Measurements from ENCODE around the gene MOGAT2. TPM values are rescaled to one million over a fixed set of nuclear protein-coding genes. Genes with fewer than 3 reads are reported as not detected.

Gene MOGAT2
- total and polyA plus RNA-seq, 7 experiments from 2014 or later, result not detected

- CTCF ChIA-PET, result no interaction called here
- no peak overlapping the region for H3K4me3 ChIP-seq (ENCODE audit: low read length)
- intact Hi-C loops (cut with micrococcal nuclease), result loop anchor here (1.0 to 10.0 kb wide), 7 partner anchors 35 to 797 kb away; partner anchors contain the start of gene UVRAG (in 1 of the 2)
Observed at GRCh38 chr11:75767793-75768111, 50.1 kb downstream of the MOGAT2 start.

GRCh38 chr11:75768112-75768908 is 50.7 kb downstream of the MOGAT2 start, which contains the start of gene DGAT2:
DGAT2 (plus strand) TSS chr11:75768778; CDS start chr11:75768992, 214 bp downstream.
- DNase-seq (peak; percentile 23 to 72 (median 59)), ATAC-seq (peak; percentile 83)
- intact Hi-C loops (cut with micrococcal nuclease), result loop anchor here (1.0 to 10.0 kb wide), 7 partner anchors 34 to 796 kb away; partner anchors contain the start of gene UVRAG (in 1 of the 2)
- H3K9me3 ChIP-seq (ENCODE audit: control insufficient read depth in 2 of 3, low read length in 3 of 3), result no peaks in the 10 kb centered on the region
- Mint-ChIP-seq H3K36me3 (no peaks in the 10 kb centered on the region), H3K4me3 (peak within 1 kb of the TSS; percentile 74 to 84 (median 81)), H3K9me3 (no peaks in the 10 kb centered on the region), H3K27ac (peak within 1 kb of the TSS in 5 of 9 donors; percentile 8 to 83 (median 58)), H3K4me1 (peaks cover 13 to 22% (median 16%) of the 10 kb centered on the region in 7 donors), H3K27me3 (peaks cover 7 to 24% (median 14%) of the 10 kb centered on the region in 5 donors)
- peak within 1 kb of the TSS; percentile 55 for H3K4me3 ChIP-seq (ENCODE audit: low read length)
- H3K36me3 ChIP-seq (ENCODE audit: control insufficient read depth in 2 of 3, insufficient read depth in 3 of 3, low read length in 3 of 3), result no peaks in the 10 kb centered on the region
- H3K27me3 ChIP-seq (ENCODE audit: control insufficient read depth in 2 of 2, insufficient read depth in 2 of 2, low read length in 2 of 2), result peaks cover 0 to 4% of the 10 kb centered on the region in 2 donors
- peaks cover 5 to 7% of the 10 kb centered on the region in 2 donors for H3K4me1 ChIP-seq (ENCODE audit: control insufficient read depth in 2 of 2, insufficient read depth in 2 of 2, low read length in 2 of 2)
- POLR2A ChIA-PET, result no interaction called here
- no peak within 1 kb of the TSS for H3K27ac ChIP-seq (ENCODE audit: low read depth, low read length)
- CTCF ChIA-PET, result no interaction called here

More at GRCh38 chr11:75767793-75768111, 50.1 kb downstream of the MOGAT2 start:
- peaks cover 0 to 4% of the 10 kb centered on the region in 2 donors for H3K27me3 ChIP-seq (ENCODE audit: control insufficient read depth in 2 of 2, insufficient read depth in 2 of 2, low read length in 2 of 2)
- H3K9me3 Mint-ChIP-seq, result no peaks in the 10 kb centered on the region
- DNase-seq, result no peak
- POLR2A ChIA-PET, result no interaction called here
- peak overlapping the region in 2 of 9 donors; percentile 45 to 58 for H3K27ac Mint-ChIP-seq
- H3K27me3 Mint-ChIP-seq, result peaks cover 7 to 24% (median 14%) of the 10 kb centered on the region in 5 donors
- H3K4me1 ChIP-seq (ENCODE audit: control insufficient read depth in 2 of 2, insufficient read depth in 2 of 2, low read length in 2 of 2), result peaks cover 5 to 7% of the 10 kb centered on the region in 2 donors
- ATAC-seq, result no peak
- no peak overlapping the region for H3K27ac ChIP-seq (ENCODE audit: low read depth, low read length)
- H3K9me3 ChIP-seq (ENCODE audit: control insufficient read depth in 2 of 3, low read length in 3 of 3), result no peaks in the 10 kb centered on the region
- no peaks in the 10 kb centered on the region for H3K36me3 Mint-ChIP-seq
- H3K36me3 ChIP-seq (ENCODE audit: control insufficient read depth in 2 of 3, insufficient read depth in 3 of 3, low read length in 3 of 3), result no peaks in the 10 kb centered on the region
- peaks cover 13 to 21% (median 16%) of the 10 kb centered on the region in 7 donors for H3K4me1 Mint-ChIP-seq
- H3K4me3 Mint-ChIP-seq, result peak overlapping the region in 7 of 10 donors; percentile 77 to 84 (median 83)

GRCh38 chr11:75768909-75769771 is 51.5 kb downstream of the MOGAT2 start:
- no peak for ATAC-seq
- CTCF ChIA-PET, result interaction anchor here (0.6 kb wide), 1 partner anchor 549 kb away, joined by 3 read pairs; no protein-coding TSS in a partner anchor

GRCh38 chr11:75770102-75770501 is 52.5 kb downstream of the MOGAT2 start:
- CTCF ChIA-PET, result interaction anchor here (0.6 kb wide), 1 partner anchor 548 kb away, joined by 3 read pairs; no protein-coding TSS in a partner anchor
- no peak overlapping the region for H3K27ac ChIP-seq (ENCODE audit: low read depth, low read length)
- no peak for DNase-seq
- H3K27ac Mint-ChIP-seq, result peak overlapping the region in 1 of 9 donors; percentile 21
- H3K4me1 ChIP-seq (ENCODE audit: control insufficient read depth in 2 of 2, insufficient read depth in 2 of 2, low read length in 2 of 2), result peaks cover 5 to 7% of the 10 kb centered on the region in 2 donors
- no peaks in the 10 kb centered on the region for H3K36me3 Mint-ChIP-seq
- H3K9me3 Mint-ChIP-seq, result no peaks in the 10 kb centered on the region
- ATAC-seq, result no peak
- intact Hi-C loops (cut with micrococcal nuclease), result no loop called here
- POLR2A ChIA-PET, result interaction anchor here (0.8 kb wide), 1 partner anchor 11 kb away, joined by 5 read pairs; no protein-coding TSS in a partner anchor
- peaks cover 0 to 4% of the 10 kb centered on the region in 2 donors for H3K27me3 ChIP-seq (ENCODE audit: control insufficient read depth in 2 of 2, insufficient read depth in 2 of 2, low read length in 2 of 2)
- H3K27me3 Mint-ChIP-seq, result peaks cover 7 to 24% (median 14%) of the 10 kb centered on the region in 5 donors
- peak overlapping the region in 8 of 10 donors; percentile 30 to 84 (median 68) for H3K4me3 Mint-ChIP-seq
- no peaks in the 10 kb centered on the region for H3K36me3 ChIP-seq (ENCODE audit: control insufficient read depth in 2 of 3, insufficient read depth in 3 of 3, low read length in 3 of 3)
- H3K4me3 ChIP-seq (ENCODE audit: low read length), result no peak overlapping the region
- H3K9me3 ChIP-seq (ENCODE audit: control insufficient read depth in 2 of 3, low read length in 3 of 3), result no peaks in the 10 kb centered on the region
- H3K4me1 Mint-ChIP-seq, result peaks cover 13 to 31% (median 17%) of the 10 kb centered on the region in 7 donors

More at GRCh38 chr11:75768909-75769771, 51.5 kb downstream of the MOGAT2 start:
- Mint-ChIP-seq H3K27ac (peak overlapping the region in 1 of 9 donors; percentile 8), H3K27me3 (peaks cover 7 to 24% (median 14%) of the 10 kb centered on the region in 5 donors), H3K9me3 (no peaks in the 10 kb centered on the region), H3K36me3 (no peaks in the 10 kb centered on the region), H3K4me1 (peaks cover 13 to 28% (median 17%) of the 10 kb centered on the region in 7 donors), H3K4me3 (peak overlapping the region; percentile 58 to 84 (median 72))
- Histone ChIP-seq H3K9me3 (ENCODE audit: control insufficient read depth in 2 of 3, low read length in 3 of 3) (no peaks in the 10 kb centered on the region), H3K36me3 (ENCODE audit: control insufficient read depth in 2 of 3, insufficient read depth in 3 of 3, low read length in 3 of 3) (no peaks in the 10 kb centered on the region), H3K27me3 (ENCODE audit: control insufficient read depth in 2 of 2, insufficient read depth in 2 of 2, low read length in 2 of 2) (peaks cover 0 to 4% of the 10 kb centered on the region in 2 donors), H3K4me1 (ENCODE audit: control insufficient read depth in 2 of 2, insufficient read depth in 2 of 2, low read length in 2 of 2) (peaks cover 5 to 7% of the 10 kb centered on the region in 2 donors), H3K4me3 (ENCODE audit: low read length) (peak overlapping the region; percentile 55), H3K27ac (ENCODE audit: low read depth, low read length) (no peak overlapping the region)
- peak in 2 of 9 donors; percentile 2 to 7 for DNase-seq
- intact Hi-C loops (cut with micrococcal nuclease), result loop anchor here (1.0 to 10.0 kb wide), 7 partner anchors 33 to 796 kb away; partner anchors contain the start of gene UVRAG (in 1 of the 2)
- POLR2A ChIA-PET, result interaction anchor here (0.8 kb wide), 1 partner anchor 10 kb away, joined by 5 read pairs; no protein-coding TSS in a partner anchor

GRCh38 chr11:75771646-75772410 is 54.2 kb downstream of the MOGAT2 start:
- intact Hi-C loops (cut with micrococcal nuclease), result no loop called here
- peak overlapping the region in 1 of 10 donors; percentile 51 for H3K4me3 Mint-ChIP-seq
- Histone ChIP-seq H3K27me3 (ENCODE audit: control insufficient read depth in 2 of 2, insufficient read depth in 2 of 2, low read length in 2 of 2) (peaks cover 0 to 4% of the 10 kb centered on the region in 2 donors), H3K9me3 (ENCODE audit: control insufficient read depth in 2 of 3, low read length in 3 of 3) (no peaks in the 10 kb centered on the region), H3K4me3 (ENCODE audit: low read length) (no peak overlapping the region), H3K36me3 (ENCODE audit: control insufficient read depth in 2 of 3, insufficient read depth in 3 of 3, low read length in 3 of 3) (no peaks in the 10 kb centered on the region), H3K4me1 (ENCODE audit: control insufficient read depth in 2 of 2, insufficient read depth in 2 of 2, low read length in 2 of 2) (peaks cover 5 to 7% of the 10 kb centered on the region in 2 donors), H3K27ac (ENCODE audit: low read depth, low read length) (no peak overlapping the region)
- ChIA-PET POLR2A (interaction anchor here (0.7 kb wide), 1 partner anchor 1371 kb away, joined by 3 read pairs; no protein-coding TSS in a partner anchor), CTCF (no interaction called here)
- peak overlapping the region in 1 of 9 donors; percentile 39 for H3K27ac Mint-ChIP-seq
- ATAC-seq (peak; percentile 67), DNase-seq (no peak)
- H3K36me3 Mint-ChIP-seq, result no peaks in the 10 kb centered on the region
- no peaks in the 10 kb centered on the region for H3K9me3 Mint-ChIP-seq
- peaks cover 7 to 23% (median 14%) of the 10 kb centered on the region in 5 donors for H3K27me3 Mint-ChIP-seq
- peaks cover 13 to 28% (median 17%) of the 10 kb centered on the region in 7 donors for H3K4me1 Mint-ChIP-seq
